ENCODE results near the gene RPL39L. TPM values are rescaled to one million over a fixed set of nuclear protein-coding genes. Genes with fewer than 3 reads are reported as not detected.

Gene RPL39L
- total and polyA plus RNA-seq, 2 of the 13 experiments (the other 11 are each of a cell fraction or from before 2014, with no cell fraction given) = not detected

- no peaks in the 10 kb centered on the region for H4K20me1 ChIP-seq (ENCODE audit: insufficient read depth, low read length)
- ChIA-PET POLR2A (no interaction called here), CTCF (ENCODE audit: low intra/inter-chr PET ratio, low total read pairs) (no interaction called here)
- H3K4me2 ChIP-seq (ENCODE audit: low read depth, low read length) = no peak overlapping the region
- H3K27me3 ChIP-seq (ENCODE audit: control insufficient read depth in 1 of 2, insufficient read depth in 2 of 2, low read length in 2 of 2) = peaks cover 2 to 4% of the 10 kb centered on the region in 2 experiments; a peak in 1 of 5 replicates
- H3K4me3 ChIP-seq (replicated peaks in 1 of 3; ENCODE audit: insufficient read depth in 1 of 3, low read depth in 2 of 3, low read length in 3 of 3) = no peak overlapping the region
- no peaks in the 10 kb centered on the region for H3K4me1 ChIP-seq (ENCODE audit: insufficient read depth, low read length)
- H3K27ac ChIP-seq (ENCODE audit: extremely low read length, insufficient read depth, low read length) = no peak overlapping the region
- in situ Hi-C loops (cut with HindIII; ENCODE audit: extremely low pct_ligation_motif_present, low pct_unique_long_range_greater_than_20kb) = no loop called here
- no peak for TF ChIP-seq NR2C2 (CRISPR knock-in tag; IDR thresholded peaks at IDR 0.05; ENCODE audit: borderline replicate concordance)
- TF ChIP-seq ZSCAN20 (CRISPR knock-in tag; IDR thresholded peaks at IDR 0.05; ENCODE audit: borderline replicate concordance) = no peak
- no peak for TF ChIP-seq HDAC6 (IDR thresholded peaks at IDR 0.05; ENCODE audit: low read depth, low read length)
- no peak for TF ChIP-seq MLLT10 (CRISPR knock-in tag; IDR thresholded peaks at IDR 0.05)
- no peak for TF ChIP-seq ATF7 (IDR thresholded peaks at IDR 0.05)
- no peak for TF ChIP-seq ATF7 (CRISPR knock-in tag; IDR thresholded peaks at IDR 0.05)
- no peak for TF ChIP-seq SSRP1 (CRISPR knock-in tag; IDR thresholded peaks at IDR 0.05)
- no peak for TF ChIP-seq ZNF367 (CRISPR knock-in tag; IDR thresholded peaks at IDR 0.05; ENCODE audit: borderline replicate concordance)
- TF ChIP-seq TCF7L2 (IDR thresholded peaks at IDR 0.05; ENCODE audit: low read depth, low read length) = no peak
- TF ChIP-seq ZMYM4 (CRISPR knock-in tag; IDR thresholded peaks at IDR 0.05) = no peak
- TF ChIP-seq, protein P1, sequence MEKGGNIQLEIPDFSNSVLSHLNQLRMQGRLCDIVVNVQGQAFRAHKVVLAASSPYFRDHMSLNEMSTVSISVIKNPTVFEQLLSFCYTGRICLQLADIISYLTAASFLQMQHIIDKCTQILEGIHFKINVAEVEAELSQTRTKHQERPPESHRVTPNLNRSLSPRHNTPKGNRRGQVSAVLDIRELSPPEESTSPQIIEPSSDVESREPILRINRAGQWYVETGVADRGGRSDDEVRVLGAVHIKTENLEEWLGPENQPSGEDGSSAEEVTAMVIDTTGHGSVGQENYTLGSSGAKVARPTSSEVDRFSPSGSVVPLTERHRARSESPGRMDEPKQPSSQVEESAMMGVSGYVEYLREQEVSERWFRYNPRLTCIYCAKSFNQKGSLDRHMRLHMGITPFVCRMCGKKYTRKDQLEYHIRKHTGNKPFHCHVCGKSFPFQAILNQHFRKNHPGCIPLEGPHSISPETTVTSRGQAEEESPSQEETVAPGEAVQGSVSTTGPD (CRISPR knock-in tag; IDR thresholded peaks at IDR 0.05) = no peak
- no peak for TF ChIP-seq POLR2AphosphoS5 (IDR thresholded peaks at IDR 0.05; ENCODE audit: low read depth, low read length)
- TF ChIP-seq ZNF138 (CRISPR knock-in tag; IDR thresholded peaks at IDR 0.05; ENCODE audit: low read depth) = no peak
- no peak for TF ChIP-seq ZNF816 (CRISPR knock-in tag; IDR thresholded peaks at IDR 0.05; ENCODE audit: borderline replicate concordance)
- H3K9ac ChIP-seq (ENCODE audit: insufficient read depth, low read depth, low read length) = no peak overlapping the region
- WGBS (ENCODE audit: low lambda C conversion rate) = 89% methylated on average over 1 of the region's 1 CpG
- DNase-seq (ENCODE audit: low spot score) (no peak), ATAC-seq (no peak), FAIRE-seq (no peak)
- no peak overlapping the region for H2AFZ ChIP-seq (ENCODE audit: low read length)
- no TSS peak for BruUV-seq (replicated peaks)
- no peaks in the 10 kb centered on the region for H3K9me3 ChIP-seq (ENCODE audit: low read length)
- H3K36me3 ChIP-seq (replicated peaks in 1 of 2; ENCODE audit: control insufficient read depth in 1 of 2, insufficient read depth in 2 of 2, low read length in 2 of 2) = no peaks in the 10 kb centered on the region
- no peaks in the 10 kb centered on the region for H3K79me2 ChIP-seq (ENCODE audit: insufficient read depth, low read length)
- intact Hi-C loops (cut with micrococcal nuclease; ENCODE audit: unreplicated experiment) = no loop called here
Observed at GRCh38 chr3:187122261-187122660, 17.0 kb downstream of the RPL39L start.

All from HepG2 (cell line).